ENCODE measurements around the gene CDC14A. TPM values are rescaled to one million over a fixed set of nuclear protein-coding genes. Genes with fewer than 3 reads are reported as not detected.

Gene CDC14A
- total RNA-seq, 2 donors from 2014 or later: 7.3 to 16.5 TPM

- 83% methylated on average over 1 of the region's 1 CpG for WGBS, 2 donors
Observed at GRCh38 chr1:100479620-100480338, 127.5 kb downstream of the CDC14A start.

GRCh38 chr1:100481303-100481702 lies 129.0 kb downstream of the CDC14A start:
- intact Hi-C loops (cut with DNase I): no loop called here
- H3K36me3 ChIP-seq (replicated peaks in 1 of 2; ENCODE audit: insufficient read depth in 1 of 2, low read depth in 2 of 2): no peaks in the 10 kb centered on the region
- no peaks in the 10 kb centered on the region for H3K27me3 ChIP-seq
- ATAC-seq (no peak), DNase-seq (no peak)
- 80 to 86% methylated on average over 2 of the region's 2 CpGs for WGBS, 2 donors
- no peak overlapping the region for H3K27ac ChIP-seq
- H3K4me3 ChIP-seq: no peak overlapping the region
- H3K4me1 ChIP-seq: peaks cover 12% of the 10 kb centered on the region
- H3K9me3 ChIP-seq: no peaks in the 10 kb centered on the region
- TF ChIP-seq CTCF (IDR thresholded peaks at IDR 0.05) (no peak), POLR2A (IDR thresholded peaks at IDR 0.05) (no peak)

More at GRCh38 chr1:100479620-100480338, 127.5 kb downstream of the CDC14A start:
- no peak for ATAC-seq
- no peaks in the 10 kb centered on the region for H3K4me1 ChIP-seq
- H3K36me3 ChIP-seq (replicated peaks in 1 of 2; ENCODE audit: insufficient read depth in 1 of 2, low read depth in 2 of 2): no peaks in the 10 kb centered on the region
- no peaks in the 10 kb centered on the region for H3K27me3 ChIP-seq
- DNase-seq: no peak
- no peak overlapping the region for H3K4me3 ChIP-seq
- intact Hi-C loops (cut with DNase I): no loop called here
- no peak for TF ChIP-seq CTCF (IDR thresholded peaks at IDR 0.05)
- no peak for TF ChIP-seq POLR2A (IDR thresholded peaks at IDR 0.05)
- no peak overlapping the region for H3K27ac ChIP-seq
- no peaks in the 10 kb centered on the region for H3K9me3 ChIP-seq

- ATAC-seq: no peak
- Histone ChIP-seq H3K4me1 (peaks cover 14% of the 10 kb centered on the region), H3K27ac (no peak overlapping the region), H3K4me3 (no peak overlapping the region), H3K9me3 (no peaks in the 10 kb centered on the region), H3K36me3 (replicated peaks in 1 of 2; ENCODE audit: insufficient read depth in 1 of 2, low read depth in 2 of 2) (no peaks in the 10 kb centered on the region), H3K27me3 (no peaks in the 10 kb centered on the region)
- no peak for TF ChIP-seq POLR2A (IDR thresholded peaks at IDR 0.05)
- no peak for TF ChIP-seq CTCF (IDR thresholded peaks at IDR 0.05)
- intact Hi-C loops (cut with DNase I): no loop called here
- DNase-seq: no peak
Observed at GRCh38 chr1:100482167-100482566, 129.9 kb downstream of the CDC14A start.

- Histone ChIP-seq H3K4me3 (no peak overlapping the region), H3K9me3 (no peaks in the 10 kb centered on the region), H3K4me1 (peaks cover 14% of the 10 kb centered on the region), H3K36me3 (replicated peaks in 1 of 2; ENCODE audit: insufficient read depth in 1 of 2, low read depth in 2 of 2) (no peaks in the 10 kb centered on the region), H3K27me3 (no peaks in the 10 kb centered on the region), H3K27ac (no peak overlapping the region)
- DNase-seq (no peak), ATAC-seq (no peak)
- WGBS, 2 donors: 98% methylated on average over 5 of the region's 5 CpGs
- intact Hi-C loops (cut with DNase I): no loop called here
- TF ChIP-seq CTCF (IDR thresholded peaks at IDR 0.05) (no peak), POLR2A (IDR thresholded peaks at IDR 0.05) (no peak)
Observed at GRCh38 chr1:100482748-100483147, 130.4 kb downstream of the CDC14A start.

GRCh38 chr1:100483230-100483629 lies 130.9 kb downstream of the CDC14A start:
- no peak for TF ChIP-seq POLR2A (IDR thresholded peaks at IDR 0.05)
- no peak for TF ChIP-seq CTCF (IDR thresholded peaks at IDR 0.05)
- Histone ChIP-seq H3K27me3 (no peaks in the 10 kb centered on the region), H3K4me1 (peaks cover 14% of the 10 kb centered on the region), H3K27ac (no peak overlapping the region), H3K9me3 (no peaks in the 10 kb centered on the region), H3K4me3 (no peak overlapping the region), H3K36me3 (replicated peaks in 1 of 2; ENCODE audit: insufficient read depth in 1 of 2, low read depth in 2 of 2) (no peaks in the 10 kb centered on the region)
- WGBS, 2 donors: 80 to 81% methylated on average over 3 of the region's 3 CpGs
- no peak for ATAC-seq
- intact Hi-C loops (cut with DNase I): no loop called here
- DNase-seq: no peak

Measured in body of pancreas (tissue), 4 donors.